Mesothelial cell of epicardium (in vitro differentiated cells): ENCODE results near the gene RHOB. TPM values are rescaled to one million over a fixed set of nuclear protein-coding genes. Genes with fewer than 3 reads are reported as not detected.

ENCODE experiments used
- DNase-seq, 2 experiments: peaks; one replicate each; pipeline ENCODE4 v3.0.0; 2021; ENCODE audit warnings: low spot score in 2 of 2; ENCODE audit not compliant: unreplicated experiment in 2 of 2
- H3K27ac Mint-ChIP-seq: 2 replicates; pipeline ENCODE4 v1.8.0; 2021; ENCODE audit warnings: mixed read lengths
- H3K27me3 Mint-ChIP-seq: 2 replicates; pipeline ENCODE4 v1.8.0; 2021; ENCODE audit warnings: low read depth, mixed read lengths
- H3K36me3 Mint-ChIP-seq: 2 replicates; pipeline ENCODE4 v1.8.0; 2021; ENCODE audit warnings: mixed read lengths
- H3K4me1 Mint-ChIP-seq: 2 replicates; pipeline ENCODE4 v1.8.0; 2021; ENCODE audit warnings: mixed read lengths
- H3K4me3 Mint-ChIP-seq: 2 replicates; pipeline ENCODE4 v1.8.0; 2021; ENCODE audit warnings: mild to moderate bottlenecking, moderate library complexity, mixed read lengths
- H3K9me3 Mint-ChIP-seq: 2 replicates; pipeline ENCODE4 v1.8.0; 2021; ENCODE audit warnings: mixed read lengths
- CTCF ChIP-seq: fragments of 200-600 bp; sonication (generic); IDR thresholded peaks from one replicate; pipeline ENCODE4 v1.5.0; 2021; ENCODE audit warnings: antibody characterized with exemption; ENCODE audit not compliant: unreplicated experiment
- total RNA-seq: library from RNA; stranded (reverse); gene quantifications from 3 replicates; pipeline ENCODE4 v1.2.1, GENCODE V29; 2021

The RHOB gene
- total RNA-seq, 1 donor from 2014 or later, result 85.9 TPM

GRCh38 chr2:20419007-20419576 is 27.8 kb upstream of the RHOB start:
- H3K27me3 Mint-ChIP-seq, result no peaks in the 10 kb centered on the region
- peaks cover 2% of the 10 kb centered on the region for H3K4me1 Mint-ChIP-seq
- DNase-seq, result no peak
- peak overlapping the region; percentile 14 for H3K27ac Mint-ChIP-seq
- no peak for TF ChIP-seq CTCF
- no peaks in the 10 kb centered on the region for H3K36me3 Mint-ChIP-seq
- H3K4me3 Mint-ChIP-seq, result no peak overlapping the region
- no peaks in the 10 kb centered on the region for H3K9me3 Mint-ChIP-seq

- H3K4me3 Mint-ChIP-seq, result no peak overlapping the region
- peaks cover 2% of the 10 kb centered on the region for H3K4me1 Mint-ChIP-seq
- DNase-seq, result no peak
- no peaks in the 10 kb centered on the region for H3K9me3 Mint-ChIP-seq
- H3K27ac Mint-ChIP-seq, result no peak overlapping the region
- H3K36me3 Mint-ChIP-seq, result no peaks in the 10 kb centered on the region
- no peaks in the 10 kb centered on the region for H3K27me3 Mint-ChIP-seq
- no peak for TF ChIP-seq CTCF
These were observed 27.1 kb upstream of the RHOB start for GRCh38 chr2:20419752-20420151.

GRCh38 chr2:20421336-20421987 is 25.4 kb upstream of the RHOB start:
- no peak overlapping the region for H3K27ac Mint-ChIP-seq

GRCh38 chr2:20421988-20422370 is 24.9 kb upstream of the RHOB start:
- Mint-ChIP-seq H3K4me1 (peaks cover 2% of the 10 kb centered on the region), H3K36me3 (no peaks in the 10 kb centered on the region), H3K27ac (no peak overlapping the region), H3K4me3 (no peak overlapping the region), H3K9me3 (no peaks in the 10 kb centered on the region), H3K27me3 (no peaks in the 10 kb centered on the region)
- no peak for TF ChIP-seq CTCF
- DNase-seq, result peak in 1 of 2 experiments; percentile 29

More at GRCh38 chr2:20421336-20421987, 25.4 kb upstream of the RHOB start:
- DNase-seq, result peak in 1 of 2 experiments; percentile 22
- no peak for TF ChIP-seq CTCF
- Mint-ChIP-seq H3K9me3 (no peaks in the 10 kb centered on the region), H3K36me3 (no peaks in the 10 kb centered on the region), H3K4me1 (peaks cover 2% of the 10 kb centered on the region), H3K4me3 (no peak overlapping the region), H3K27me3 (no peaks in the 10 kb centered on the region)

- Mint-ChIP-seq H3K27ac (no peak overlapping the region), H3K4me1 (peaks cover 2% of the 10 kb centered on the region), H3K27me3 (no peaks in the 10 kb centered on the region), H3K4me3 (no peak overlapping the region), H3K36me3 (no peaks in the 10 kb centered on the region), H3K9me3 (no peaks in the 10 kb centered on the region)
- DNase-seq, result no peak
- TF ChIP-seq CTCF, result no peak
These were observed 24.2 kb upstream of the RHOB start for GRCh38 chr2:20422402-20423271.
